HFF-Myc (cell line): ENCODE results near the gene MTF2.

Experiments
- DNase-seq: peaks from one replicate; pipeline ENCODE4 v3.0.0-alpha.2; 2011; ENCODE audit warnings: low read depth; ENCODE audit errors: extremely low read depth
- H3K4me3 ChIP-seq: replicated peaks from 2 replicates; pipeline ENCODE4 v1.5.1; 2011; ENCODE audit warnings: low read depth, mild to moderate bottlenecking, control low read depth, low read length
- CTCF ChIP-seq: IDR thresholded peaks from 2 replicates; pipeline ENCODE4 v1.5.1; 2012; ENCODE audit warnings: mild to moderate bottlenecking, low read depth, low read length, control low read depth; ENCODE audit errors: missing control alignments

The MTF2 gene

GRCh38 chr1:93124556-93125355 is 45.7 kb downstream of the MTF2 start:
- DNase-seq = no peak
- TF ChIP-seq CTCF = no peak
- no peak overlapping the region for H3K4me3 ChIP-seq

GRCh38 chr1:93129507-93130099 is 50.5 kb downstream of the MTF2 start:
- DNase-seq = no peak
- H3K4me3 ChIP-seq = no peak overlapping the region
- TF ChIP-seq CTCF = no peak

- DNase-seq = no peak
- no peak for TF ChIP-seq CTCF
- H3K4me3 ChIP-seq = no peak overlapping the region
Measured at GRCh38 chr1:93132638-93133037, 53.6 kb downstream of the MTF2 start.

DNA sequence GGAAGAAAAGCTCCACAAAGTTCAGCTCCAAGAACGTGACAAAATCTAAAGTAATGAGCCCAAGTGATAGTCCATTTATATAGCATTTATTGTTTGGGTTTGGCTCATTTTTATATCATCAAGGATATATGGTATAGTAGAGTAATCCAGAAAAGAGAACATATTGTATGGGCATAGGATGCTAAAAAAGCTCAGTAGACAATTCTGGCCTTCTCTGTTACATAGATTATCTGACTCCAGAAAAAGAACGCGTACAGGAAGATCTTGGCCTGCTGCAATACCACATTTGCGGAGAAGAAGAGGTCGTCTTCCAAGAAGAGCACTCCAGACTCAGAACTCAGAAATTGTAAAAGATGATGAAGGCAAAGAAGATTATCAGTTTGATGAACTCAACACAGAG is 57.4 kb downstream of the MTF2 start:
- no peak overlapping the region for H3K4me3 ChIP-seq
- no peak for TF ChIP-seq CTCF
- DNase-seq = no peak

DNA sequence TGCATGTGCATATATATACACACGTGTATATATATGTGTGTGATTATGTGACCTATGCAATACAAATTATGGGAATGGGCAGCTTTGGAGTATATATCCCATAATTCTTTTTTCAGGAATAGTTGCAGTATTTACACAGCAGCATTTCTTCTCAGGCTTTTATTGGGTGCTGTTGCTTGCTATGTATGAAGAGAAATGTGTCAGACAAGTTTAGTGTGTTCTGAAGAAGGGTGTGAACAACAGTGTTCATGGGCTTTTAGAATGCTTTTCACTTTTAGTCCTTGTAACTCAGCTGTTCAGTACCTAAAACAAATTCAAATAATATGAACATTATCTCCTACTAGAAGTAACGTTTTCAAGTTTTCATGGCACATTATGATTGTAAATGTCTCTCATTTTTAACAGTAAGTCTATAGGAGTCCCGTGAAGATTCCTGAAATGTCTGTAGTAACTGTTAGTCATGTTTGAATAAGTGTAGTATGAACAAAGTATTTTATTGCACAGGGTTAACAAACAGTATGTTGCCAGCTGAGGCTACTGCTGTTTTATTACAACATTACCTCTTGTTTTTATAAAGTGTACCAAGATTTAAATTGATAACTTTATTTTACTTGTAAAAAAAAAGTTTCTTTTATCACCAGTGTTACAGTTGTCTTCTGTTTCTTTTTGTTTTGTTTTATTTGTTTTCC is 58.7 kb downstream of the MTF2 start:
- H3K4me3 ChIP-seq = no peak overlapping the region
- TF ChIP-seq CTCF = no peak
- DNase-seq = no peak

- H3K4me3 ChIP-seq = no peak overlapping the region
- no peak for DNase-seq
- no peak for TF ChIP-seq CTCF
Measured at GRCh38 chr1:93140106-93140505, 61.0 kb downstream of the MTF2 start.
